HG03097 (cell line): ENCODE results near the gene ARHGEF28.

Experiments
- ATAC-seq: cut with Tn5 transposase; IDR thresholded peaks from one replicate; pipeline ENCODE4 v1.9.1; 2021; ENCODE audit not compliant: unreplicated experiment, low FRiP score

ARHGEF28 gene

DNA sequence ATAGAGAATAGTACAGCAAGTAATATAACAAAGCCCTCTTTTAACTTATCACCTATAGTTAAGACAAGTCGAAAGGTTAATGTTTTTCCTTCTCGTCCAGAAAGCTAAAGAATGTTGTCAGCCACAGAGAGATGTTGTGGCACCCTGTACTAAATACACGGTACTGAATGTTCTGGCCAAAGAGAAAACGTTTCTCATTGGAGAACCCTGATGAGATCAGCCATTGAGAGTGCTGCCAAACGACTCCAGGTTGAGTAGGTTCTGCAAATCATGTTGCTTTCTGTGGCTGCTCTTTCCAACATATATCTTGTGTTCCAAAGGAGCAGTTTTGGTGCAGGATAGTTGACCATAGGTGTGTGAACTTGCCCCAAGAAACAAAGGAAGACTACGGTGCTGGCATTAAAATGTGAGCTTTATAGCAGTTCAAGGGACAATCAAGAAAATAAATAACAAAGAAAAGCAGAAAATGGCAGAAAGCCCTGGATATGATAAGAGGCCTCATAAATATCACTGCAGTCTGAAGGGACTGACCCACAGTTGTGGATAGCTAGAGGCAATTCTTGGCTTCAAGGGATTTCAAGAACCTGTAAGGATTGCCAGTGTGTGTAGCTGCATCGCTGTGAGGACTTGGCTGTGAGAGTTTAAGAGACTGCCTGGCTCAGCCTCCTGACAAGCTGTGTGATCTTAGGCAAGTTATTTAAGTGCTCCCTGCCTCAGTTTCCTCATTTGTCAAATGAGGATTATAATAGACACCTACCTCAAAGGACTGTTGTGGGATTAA lies 102.7 kb downstream of the ARHGEF28 start:
- no peak for ATAC-seq

DNA sequence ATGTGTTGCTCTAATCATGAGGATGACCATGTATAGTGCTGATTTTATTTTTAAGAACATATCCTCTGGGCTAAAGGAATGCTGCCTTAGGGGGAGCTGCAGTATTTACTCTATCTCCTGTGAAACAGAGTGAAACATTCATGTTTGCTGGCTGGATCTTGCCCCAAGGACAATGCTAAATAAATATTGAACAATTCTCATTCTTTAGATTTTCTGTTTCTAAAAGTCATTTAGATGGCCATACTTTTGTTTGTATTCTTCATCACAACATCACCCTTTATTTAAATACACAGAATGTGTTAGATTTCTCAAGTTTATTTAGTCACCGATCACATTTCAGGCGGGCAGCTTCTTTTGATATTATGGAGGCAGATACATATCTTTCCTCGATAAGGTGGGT lies 103.3 kb downstream of the ARHGEF28 start:
- no peak for ATAC-seq

DNA sequence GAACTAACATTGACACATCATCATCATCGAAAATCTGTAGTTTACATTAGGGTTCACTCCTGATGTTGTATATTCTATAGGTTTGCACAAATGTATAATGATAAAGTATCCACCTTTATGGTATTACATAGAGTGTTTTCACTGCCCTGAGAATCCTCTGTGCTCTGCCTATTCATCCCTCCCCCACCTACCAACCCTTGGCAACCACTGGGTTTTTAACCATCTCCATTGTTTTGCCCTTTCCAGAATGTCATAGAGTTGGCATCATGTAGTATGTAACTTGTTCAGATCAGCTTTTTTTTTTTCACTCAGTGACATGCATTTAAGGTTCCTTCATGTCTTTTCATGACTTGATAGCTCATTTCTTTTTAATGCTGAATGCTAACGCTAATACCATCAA lies 106.0 kb downstream of the ARHGEF28 start:
- no peak for ATAC-seq

DNA sequence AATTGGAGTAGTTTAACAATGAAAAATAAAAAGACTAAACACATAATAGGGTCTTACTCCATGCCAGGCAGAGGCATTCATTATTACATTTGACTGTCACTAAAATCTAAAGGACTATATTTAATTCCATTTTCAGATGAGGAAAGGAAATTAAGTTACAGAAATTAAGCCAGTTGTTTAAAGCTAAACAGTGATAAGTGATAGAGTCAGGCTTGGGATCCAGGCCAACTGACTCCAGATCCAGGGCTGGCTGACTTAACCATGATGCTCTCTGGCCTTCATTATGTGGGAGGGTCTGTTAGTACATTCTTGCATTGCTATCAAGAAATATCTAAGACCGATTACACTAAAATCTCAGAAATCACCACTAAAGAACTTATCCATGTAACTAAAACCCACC lies 107.2 kb downstream of the ARHGEF28 start:
- ATAC-seq = no peak

DNA sequence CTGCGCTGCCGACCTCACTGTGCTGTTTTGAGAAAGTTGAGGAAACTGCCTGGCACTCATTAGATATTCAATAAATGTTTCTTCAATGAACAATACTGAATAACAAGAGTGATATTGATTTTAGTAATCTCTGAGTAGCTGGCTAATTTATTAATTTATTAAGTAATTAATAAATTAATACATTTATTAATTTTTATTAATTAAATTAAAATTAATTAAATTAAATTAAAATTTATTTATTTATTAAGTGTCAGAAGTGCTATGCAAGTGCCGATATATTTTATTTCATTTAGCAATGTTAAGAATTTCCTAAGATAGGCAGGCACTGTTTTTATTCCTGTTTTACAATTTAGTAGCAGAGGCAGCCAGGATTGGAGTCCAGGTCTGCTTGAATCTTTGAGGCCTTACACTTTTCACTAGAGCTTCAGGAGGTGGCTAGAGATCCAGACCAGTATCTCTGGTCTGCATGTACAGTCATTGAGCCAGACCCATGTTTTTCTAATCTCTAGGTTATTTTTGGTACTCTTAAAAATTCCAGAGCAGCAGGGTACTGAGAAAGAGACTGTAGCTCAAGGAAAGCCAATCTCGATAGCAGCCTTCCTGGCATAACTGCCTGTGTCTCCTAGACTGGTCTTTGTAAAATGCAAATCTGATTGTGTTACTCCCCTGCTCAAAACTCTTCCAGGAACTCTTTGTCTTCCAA lies 109.2 kb downstream of the ARHGEF28 start:
- no peak for ATAC-seq

DNA sequence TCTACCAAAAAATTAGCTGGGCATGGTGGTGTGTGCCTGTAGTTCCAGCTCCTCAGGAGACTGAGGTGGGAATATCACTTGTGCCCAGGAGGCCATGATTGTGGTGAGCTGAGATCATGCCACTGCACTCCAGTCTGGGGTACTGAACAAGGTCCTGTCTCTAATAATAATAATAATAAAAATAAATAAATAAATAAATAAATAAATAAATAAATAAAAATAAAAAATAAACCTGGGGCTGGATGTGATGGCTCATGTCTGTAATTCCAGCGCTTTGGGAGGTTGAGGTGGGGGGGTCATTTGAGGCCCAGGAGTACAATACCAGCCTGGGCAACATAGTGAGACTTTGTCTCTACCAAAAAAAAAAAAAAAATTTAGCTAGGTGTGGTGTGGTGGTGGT lies 113.7 kb downstream of the ARHGEF28 start:
- no peak for ATAC-seq

DNA sequence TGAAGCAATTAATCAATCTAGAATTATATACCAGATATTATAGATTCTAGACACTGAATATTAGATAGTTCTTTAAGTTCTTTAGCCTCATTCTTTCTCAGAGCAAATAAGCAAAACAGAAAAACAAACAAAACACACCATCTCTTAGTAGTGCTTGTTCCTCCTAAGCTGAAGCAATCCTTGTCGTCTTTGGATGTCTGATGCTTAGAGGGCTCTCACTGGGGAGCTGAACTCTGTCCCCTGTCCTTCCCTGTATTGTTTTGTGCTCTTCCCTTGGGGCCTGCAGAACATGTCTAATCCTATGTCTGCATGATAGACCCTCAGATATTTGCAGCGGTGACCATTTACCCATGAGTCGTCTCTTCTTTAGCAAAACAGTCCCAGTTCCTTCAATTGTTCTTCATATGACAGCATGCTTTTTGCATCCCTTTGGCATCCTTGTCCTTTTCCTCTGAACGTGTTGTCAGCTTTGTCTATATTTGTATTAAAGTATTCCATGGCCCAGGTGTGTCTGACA lies 114.3 kb downstream of the ARHGEF28 start:
- no peak for ATAC-seq

DNA sequence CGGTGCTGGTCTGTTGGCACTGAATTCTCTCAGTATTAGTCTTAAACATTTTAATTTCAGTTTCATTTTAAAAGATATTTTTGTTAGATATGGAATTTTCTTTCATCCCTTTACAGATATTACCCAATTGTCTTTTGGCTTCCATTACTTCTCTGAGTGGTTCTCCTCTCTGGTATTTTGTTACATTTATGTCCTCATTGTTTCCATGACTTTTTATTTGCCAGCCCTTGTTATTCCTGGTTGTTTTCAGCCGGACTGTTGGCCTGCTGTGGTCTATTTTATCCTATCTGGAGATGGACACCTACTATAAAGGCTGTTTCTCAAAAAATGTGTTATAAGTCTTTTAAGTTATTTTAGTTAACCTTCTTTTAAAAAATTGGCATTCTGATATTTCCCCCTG lies 117.2 kb downstream of the ARHGEF28 start:
- ATAC-seq = no peak

DNA sequence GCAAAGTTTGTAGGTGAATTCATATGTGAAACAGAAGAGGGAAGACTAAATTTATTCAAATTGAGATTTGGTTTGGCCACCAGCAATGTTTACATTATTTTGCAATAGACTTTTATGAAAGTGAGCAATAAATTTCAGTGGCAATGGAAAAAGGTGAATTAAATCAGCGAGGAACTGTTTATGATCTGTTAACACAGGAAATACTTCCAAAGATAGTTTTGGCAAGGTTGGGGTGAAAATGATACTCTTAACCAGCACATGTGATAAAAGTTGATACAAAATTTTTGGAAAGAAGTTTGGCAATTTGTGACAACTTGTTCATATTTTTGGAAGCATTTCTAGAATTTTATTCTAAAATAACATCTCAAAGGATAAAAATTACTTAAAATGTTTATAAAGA lies 119.8 kb downstream of the ARHGEF28 start:
- ATAC-seq = no peak

DNA sequence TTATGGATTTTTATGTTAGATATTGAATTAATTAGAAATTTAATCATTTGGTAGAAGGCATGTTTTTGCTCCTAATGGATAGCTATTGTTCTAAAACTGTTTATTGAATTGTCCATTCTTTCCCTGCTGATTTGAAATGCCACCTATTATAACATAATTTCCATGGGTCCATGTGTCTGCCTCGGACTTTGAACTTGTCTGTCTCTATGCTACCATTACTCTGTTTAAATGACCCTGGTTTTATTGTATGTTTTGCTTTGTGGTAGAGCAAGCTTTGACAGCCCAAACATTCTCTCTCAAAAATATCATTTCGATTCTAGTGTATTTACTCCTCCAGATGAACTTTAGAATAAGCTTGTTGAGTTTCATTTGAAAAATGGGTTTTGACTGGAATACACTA lies 120.6 kb downstream of the ARHGEF28 start:
- ATAC-seq = no peak

DNA sequence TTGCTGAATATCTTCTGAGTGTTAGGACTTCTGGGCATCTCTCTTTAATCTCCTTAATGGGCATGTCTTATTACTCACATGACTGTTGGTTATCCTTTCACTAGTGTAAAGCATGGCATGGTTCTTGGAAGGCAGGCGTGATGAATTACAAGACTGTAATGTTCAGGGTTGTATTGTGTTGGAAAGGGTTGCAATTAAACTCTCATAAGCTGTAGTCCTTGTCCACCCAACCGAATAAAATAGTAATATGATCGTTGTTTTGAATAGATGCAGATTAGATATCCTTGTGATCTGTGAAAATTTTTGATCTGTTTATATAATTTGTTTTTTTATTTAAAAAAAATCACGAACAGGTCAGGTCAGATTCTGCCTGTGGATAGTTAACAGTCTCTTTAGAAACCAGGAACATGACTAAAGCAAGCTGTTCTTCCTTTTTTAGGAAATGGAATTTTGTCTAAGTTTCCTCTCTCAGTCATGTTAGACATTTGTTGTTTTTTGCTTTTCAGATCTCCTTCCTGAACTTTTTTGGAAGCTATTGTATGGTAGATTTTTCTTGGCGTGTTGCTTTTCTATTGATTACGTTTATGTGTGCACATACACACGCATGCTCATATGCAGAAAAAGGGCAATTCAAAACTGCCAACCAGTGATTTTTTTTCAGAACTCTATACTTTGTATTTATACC lies 121.8 kb downstream of the ARHGEF28 start:
- ATAC-seq = no peak

DNA sequence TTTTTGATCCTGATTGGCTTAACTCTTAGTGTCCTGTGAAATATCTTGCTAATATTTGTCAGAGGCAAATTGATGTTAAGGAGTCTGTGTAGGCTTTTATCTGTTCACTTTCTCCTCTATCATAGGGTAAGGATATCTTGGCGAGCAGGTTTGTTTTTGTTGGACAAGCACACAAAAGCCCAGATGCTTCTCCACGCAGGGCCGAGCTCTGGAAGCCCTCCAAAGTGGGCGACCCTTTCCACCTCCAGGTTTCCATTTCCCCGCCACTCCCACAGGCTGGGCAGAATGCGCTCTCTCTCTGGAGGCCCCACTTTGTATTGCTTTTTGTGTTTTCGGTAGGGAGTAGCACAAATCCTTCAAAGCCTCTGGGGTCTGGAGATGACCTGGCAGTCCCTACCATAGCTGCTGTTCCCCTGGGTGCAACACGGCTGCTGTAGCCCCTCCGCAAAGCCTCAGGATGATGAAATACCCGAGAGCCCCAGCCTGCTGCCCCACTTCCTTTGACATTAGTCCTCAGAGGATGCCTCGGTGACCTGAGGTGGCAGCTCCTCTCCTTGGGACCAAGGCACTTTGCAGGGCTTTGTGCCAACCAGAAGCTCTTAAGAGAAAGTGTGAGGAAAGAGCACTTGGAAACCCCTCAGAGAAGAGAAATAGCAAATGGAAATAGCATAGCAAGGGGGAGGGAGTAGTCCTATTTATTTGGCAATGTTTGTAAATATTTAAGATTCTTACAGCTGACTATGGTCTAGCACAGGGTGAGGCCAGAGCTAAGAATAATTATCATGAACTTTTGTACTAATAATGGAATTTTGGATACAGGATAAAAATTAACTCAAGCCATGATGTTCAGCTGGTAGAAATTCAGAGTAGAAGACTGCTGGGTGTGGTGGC lies 122.8 kb downstream of the ARHGEF28 start:
- ATAC-seq = no peak

DNA sequence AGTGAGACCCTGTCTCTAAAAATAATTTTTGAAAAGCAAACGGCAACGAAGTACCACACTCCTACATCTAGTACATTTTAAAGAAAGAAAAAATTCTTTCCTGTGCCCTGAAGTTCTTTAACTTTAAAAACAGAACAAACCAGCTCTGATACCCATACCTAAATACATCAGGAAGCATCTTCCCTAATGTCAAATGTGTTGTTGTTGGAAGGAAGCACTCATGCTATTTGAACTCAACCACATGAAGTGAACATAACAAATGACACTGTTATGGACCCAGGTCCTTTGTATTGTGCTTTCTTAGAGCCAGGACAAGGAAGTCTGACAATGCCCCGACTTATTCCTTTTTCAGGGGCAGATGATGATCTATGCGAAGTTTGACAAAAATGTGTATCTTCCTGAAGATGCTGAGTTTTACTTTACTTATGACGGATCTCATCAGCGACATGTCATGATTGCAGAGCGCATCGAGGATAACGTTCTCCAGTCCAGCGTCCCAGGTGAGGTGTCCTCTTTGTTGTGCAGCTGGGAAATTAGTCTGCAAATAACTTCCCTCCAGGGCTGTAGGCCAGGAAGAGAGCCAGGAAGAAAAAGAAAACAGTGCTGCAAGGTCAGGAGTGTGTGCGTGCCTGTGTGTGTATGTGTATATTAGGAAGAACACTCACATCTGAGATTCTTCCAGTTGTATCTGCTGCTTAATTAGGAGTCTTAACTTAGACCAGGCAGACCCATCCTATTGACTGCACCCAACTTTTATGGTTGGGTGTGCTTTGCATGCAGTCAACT lies 123.7 kb downstream of the ARHGEF28 start:
- ATAC-seq = no peak

DNA sequence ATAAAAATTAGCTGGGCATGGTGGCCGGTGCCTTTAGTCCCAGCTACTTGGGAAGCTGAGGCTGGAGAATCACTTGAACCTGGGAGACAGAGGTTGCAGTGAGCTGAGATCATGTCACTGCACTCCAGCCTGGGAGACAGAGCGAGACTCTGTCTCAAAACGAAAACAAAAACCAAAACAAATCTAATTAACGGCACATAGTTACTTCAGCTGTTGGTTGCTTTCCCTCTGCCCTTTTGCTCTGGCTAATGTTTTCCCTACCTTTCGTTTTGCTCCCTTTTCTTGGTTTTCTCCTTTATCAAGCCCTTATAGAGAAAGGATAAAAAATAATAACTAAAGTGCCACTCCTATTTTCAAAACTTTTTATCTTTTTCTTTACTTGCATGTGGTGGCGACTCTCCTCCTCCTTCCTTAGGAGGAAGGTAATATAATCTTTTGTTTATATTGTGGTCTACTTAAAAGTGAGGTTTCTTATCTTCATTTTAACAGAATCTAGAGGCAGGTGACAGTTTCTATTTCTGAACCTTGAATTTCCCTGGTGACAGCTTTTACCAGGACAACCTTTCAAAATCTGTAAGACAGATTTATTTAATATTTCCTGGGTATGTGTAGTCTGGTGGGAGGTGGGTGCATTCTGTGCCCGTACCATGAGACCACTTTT lies 125.4 kb downstream of the ARHGEF28 start:
- no peak for ATAC-seq

DNA sequence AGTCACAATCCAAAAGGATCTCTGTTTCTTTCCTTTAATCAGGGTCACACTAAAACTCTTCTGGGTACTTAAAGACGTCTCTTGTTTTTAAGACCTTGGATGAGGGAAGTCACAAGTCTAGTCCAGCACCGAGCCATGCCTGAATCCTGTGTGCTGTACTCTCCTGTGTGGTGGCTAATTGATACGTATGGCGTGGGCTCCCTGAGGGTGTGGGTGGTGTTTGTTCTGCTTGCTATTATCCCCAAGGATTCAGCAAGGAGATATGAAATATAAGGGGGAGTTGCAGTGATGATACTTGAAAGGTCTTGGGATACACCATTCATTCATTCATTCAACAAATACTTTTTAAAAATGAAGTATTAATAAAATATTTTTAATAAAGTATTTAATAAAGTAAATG lies 128.3 kb downstream of the ARHGEF28 start:
- ATAC-seq = no peak

DNA sequence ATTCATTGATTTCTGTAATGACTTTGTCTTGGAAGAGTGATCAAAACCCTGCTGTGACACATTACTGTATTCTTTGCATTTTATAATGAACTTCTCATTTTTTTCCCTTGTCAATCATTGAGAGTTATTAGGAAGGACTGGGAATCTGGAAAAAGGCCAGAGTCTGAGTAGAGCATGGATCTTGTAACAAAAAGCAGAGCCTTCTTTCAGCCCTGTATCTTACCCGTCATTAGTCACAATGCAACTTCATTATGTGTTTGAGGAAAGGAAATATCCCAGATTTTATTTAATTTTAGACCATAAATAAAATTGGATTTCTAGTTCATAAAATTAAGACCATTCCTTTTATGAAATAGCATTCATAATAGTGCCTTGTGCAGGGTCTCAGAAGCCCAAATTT lies 131.4 kb downstream of the ARHGEF28 start:
- no peak for ATAC-seq

DNA sequence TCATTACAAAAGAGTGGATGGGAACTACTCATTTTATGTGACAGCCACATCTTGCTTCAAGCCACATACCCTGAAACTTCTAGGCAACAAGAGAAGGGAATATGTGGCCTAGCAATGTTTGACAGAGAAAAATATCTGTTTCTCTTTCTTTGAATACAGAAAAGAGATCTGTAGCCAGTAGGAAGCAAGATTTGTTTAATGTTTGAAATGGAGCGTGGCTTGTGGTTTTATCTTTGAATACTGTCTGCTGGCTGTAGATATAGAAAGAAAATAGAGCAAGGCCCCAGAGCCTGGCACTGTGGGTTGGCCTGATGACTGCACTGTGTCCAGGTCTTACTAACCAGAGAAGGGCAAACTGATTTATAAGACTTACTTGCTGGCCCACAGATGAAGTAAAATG lies 133.8 kb downstream of the ARHGEF28 start:
- ATAC-seq = no peak

DNA sequence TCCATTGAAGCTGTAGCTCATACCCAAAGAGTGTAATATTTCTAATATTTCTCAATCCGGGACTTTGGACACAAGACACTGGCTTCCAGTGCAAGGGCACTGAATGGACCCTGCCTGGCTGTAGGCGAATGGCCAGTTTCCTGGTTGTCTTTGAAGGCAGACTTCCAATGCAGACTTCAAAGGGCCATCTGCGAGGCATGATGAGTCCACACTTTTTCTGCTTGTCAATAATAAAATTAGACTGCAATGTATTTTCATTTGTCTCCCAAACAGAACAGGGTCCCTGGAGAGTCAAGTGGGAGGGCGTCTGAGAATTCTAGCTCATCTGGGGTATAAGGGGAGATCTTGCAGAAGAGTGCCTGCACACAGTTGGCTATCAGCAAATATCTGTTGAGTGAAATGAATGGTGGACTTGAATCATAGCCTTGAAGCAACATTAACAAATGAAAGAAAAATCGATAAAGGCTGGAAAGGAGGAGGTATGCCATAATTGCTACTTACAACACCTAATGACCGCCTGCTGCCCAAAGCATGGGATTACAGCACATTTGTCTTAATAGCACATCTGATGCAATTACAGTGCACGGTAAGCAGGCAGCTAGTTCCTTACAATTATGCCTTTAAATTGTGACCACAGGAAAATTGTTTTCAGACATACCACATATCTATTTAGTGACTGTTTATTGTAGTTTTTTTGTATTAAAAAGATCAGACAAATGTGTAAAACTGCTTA lies 137.5 kb downstream of the ARHGEF28 start:
- ATAC-seq = no peak

DNA sequence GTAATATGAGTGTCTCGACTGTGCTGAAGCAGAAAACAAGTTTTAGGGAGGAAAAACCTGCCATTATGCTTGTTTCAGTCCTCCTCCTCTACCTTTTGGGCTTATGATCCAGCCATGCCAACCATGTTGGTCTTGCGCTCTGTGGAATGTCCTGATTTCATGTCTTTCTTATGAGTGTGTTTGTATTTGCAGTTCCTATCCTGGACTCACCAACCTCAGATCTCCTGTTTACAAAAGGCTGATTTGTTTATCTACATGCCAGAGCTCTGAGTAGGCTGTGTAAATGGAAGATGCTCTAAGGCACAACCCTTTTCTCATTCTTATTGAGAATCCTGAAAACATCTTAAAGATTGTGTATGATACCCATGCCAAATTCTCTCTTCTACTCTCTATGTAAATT lies 138.6 kb downstream of the ARHGEF28 start:
- ATAC-seq = no peak
